ENCODE results near the gene CACTIN.
"Not testable (repeated sequence)": the region's sequence is repeated elsewhere in the genome, so short reads cannot be mapped to it uniquely, and the experiment has no call there.

Gene CACTIN

DNA sequence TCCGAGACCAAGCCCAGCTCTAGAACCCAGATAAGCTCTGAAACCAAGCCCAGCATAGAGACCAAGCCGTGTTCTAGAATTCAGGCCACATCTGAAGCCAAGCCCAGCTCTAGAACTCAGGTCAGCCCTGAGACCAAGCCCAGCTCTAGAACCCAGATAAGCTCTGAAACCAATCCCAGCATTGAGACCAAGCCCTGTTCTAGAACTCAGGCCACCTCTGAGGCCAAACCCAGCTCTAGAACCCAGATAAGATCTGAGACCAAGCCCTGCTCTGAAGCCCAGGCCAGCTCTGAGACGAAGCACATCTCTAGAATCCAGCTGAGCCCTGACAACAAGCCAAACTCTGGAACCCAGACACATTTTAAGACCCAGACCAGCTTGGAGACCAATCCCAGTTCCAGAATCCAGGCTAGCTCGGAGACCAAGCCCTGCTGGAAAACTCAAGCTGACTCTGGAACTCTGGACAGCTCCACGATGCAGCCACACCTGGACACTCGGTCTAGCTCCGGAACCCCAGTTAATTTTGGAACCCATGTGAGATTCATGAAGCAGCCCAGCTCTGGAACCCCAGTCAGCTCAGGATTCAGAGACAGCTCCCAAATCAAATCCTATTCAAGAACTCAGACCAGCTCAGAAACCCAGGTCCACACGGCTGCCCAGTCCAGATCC lies 35.5 kb downstream of the CACTIN start:
- DNase-seq (ENCODE audit: low read depth, low spot score): no peak

DNA sequence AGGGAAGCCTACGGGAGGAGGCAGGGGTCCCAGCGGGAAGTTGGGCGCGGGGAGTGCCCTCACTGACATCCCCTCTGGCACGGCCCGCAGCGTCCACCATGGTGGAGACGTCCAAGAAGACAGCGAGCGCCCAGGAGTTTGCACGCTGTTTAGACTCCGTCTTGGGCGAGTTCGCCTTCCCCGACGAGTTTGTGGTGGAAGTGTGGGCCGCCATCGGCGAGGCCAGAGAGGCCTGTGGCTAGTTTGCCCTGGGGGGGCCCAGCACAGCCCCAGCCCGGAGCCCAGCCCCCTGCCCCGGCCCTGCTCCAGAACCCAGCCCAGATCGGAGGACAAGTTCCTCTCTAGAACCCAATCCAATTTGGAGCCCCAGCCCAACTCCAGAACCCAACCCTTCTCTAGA lies 36.6 kb downstream of the CACTIN start:
- DNase-seq (ENCODE audit: low read depth, low spot score): no peak

DNA sequence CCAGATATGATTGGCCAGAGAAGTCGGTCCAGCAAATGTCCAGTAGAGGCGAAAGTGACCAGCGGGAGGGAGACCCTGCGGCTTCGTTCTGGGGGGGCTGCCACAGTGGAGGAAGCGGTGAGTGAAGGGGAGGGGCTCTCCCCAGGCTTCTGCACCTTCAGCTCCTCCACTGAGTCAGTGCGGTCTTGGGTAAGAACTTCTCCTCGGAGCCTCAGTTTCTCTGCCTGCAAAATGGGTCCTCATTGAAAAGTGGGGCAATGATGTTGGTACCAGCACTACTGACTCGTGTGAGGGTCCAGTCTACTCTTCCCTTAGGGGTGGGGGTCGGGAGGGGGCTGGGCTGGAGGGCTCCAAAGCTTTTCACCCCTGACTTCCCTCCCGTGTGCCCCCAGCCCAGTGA lies 37.2 kb downstream of the CACTIN start:
- no peak for DNase-seq (ENCODE audit: low read depth, low spot score)

DNA sequence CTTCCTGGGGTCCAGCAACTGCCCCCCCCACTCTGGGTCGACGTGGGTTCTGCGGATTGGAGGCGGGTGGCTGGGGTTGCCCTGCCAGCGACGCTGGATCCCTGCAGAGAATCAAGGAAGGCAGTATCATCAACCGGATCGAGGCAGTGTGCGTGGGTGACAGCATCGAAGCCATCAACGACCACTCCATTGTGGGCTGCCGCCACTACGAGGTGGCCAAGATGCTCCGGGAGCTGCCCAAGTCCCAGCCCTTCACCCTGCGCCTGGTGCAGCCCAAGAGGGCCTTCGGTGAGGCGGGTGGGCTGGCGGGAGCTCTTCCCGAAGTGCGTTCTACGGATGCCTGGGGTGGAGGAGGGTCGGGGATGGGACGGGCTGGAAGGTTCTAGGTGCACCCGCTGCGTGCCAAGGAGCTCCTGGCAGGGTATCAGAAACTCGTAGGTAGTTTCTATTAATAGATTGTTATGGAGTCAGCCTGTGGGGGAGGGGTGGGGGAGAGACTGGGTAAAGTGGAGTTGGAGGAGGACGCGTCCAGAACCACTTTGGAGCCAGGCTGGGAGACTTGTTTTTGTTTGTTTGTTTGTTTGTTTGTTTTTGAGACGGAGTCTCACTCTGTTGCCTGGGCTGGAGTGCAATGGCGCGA lies 39.8 kb downstream of the CACTIN start:
- no peak for DNase-seq (ENCODE audit: low read depth, low spot score)

DNA sequence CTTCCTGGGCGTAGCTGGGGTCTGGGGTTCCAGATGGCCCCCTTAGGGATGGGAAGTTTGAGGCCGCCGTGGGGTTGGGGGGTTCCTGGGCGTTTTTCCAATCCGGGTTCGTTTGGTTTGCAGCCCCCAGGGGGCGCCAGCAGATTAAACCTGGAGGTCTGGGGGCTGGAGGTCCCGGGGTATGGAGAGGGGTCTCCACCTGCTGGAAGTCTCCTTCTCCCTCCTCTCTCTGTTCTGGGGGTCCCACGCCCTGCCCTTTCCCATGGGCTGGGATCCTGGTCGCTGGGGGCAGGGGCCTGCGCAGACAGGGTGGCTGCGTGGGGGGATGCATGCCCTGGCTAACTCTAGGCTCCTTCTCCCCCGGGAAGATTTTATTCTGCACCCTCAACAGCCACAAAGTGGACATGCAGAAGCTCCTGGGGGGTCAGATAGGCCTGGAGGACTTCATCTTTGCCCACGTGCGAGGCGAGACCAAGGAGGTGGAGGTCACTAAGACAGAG lies 40.4 kb downstream of the CACTIN start:
- DNase-seq (ENCODE audit: low read depth, low spot score): no peak

DNA sequence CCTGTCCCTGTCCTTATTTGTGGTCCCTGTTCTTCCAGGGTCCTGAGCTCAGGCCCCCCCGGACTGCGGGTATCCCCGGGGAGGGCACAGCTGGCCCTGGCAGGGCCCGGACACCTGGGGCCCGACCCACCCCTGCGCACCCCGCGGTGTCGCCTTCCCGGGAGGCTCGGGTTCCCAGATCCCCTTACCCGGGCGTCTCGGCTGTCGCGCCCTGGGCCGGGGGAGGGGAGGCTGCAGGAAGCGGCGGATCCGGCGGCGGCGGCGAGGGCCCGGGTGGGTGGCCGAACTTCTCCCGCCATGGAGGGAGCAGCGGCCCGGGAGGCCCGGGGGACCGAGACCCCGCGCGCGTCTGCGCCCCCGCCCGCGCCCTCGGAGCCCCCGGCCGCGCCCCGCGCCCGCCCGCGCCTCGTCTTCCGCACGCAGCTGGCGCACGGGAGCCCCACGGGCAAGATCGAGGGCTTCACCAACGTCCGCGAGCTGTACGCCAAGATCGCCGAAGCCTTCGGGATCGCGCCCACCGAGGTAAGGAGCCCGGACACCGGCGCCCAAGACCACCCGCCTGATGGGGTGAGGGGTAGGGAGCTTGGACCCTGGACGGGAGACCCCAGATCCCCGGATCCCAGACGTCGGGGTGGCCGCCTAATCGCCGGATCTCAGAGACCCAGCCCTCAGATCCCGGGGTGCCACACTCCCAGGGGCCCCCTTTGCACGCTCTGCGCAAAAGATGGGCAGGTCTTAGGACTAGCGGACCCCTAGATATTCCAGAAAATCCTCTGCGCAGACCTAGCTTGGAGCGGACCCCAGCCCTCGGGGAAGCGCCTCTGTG lies 41.1 kb downstream of the CACTIN start, which contains the start of gene GIPC3:
Gene GIPC3 (plus strand): TSS at position 178 of the 826 bp plus-strand sequence. CDS start 120 bp downstream, at position 298.
- DNase-seq (ENCODE audit: low read depth, low spot score): no peak

DNA sequence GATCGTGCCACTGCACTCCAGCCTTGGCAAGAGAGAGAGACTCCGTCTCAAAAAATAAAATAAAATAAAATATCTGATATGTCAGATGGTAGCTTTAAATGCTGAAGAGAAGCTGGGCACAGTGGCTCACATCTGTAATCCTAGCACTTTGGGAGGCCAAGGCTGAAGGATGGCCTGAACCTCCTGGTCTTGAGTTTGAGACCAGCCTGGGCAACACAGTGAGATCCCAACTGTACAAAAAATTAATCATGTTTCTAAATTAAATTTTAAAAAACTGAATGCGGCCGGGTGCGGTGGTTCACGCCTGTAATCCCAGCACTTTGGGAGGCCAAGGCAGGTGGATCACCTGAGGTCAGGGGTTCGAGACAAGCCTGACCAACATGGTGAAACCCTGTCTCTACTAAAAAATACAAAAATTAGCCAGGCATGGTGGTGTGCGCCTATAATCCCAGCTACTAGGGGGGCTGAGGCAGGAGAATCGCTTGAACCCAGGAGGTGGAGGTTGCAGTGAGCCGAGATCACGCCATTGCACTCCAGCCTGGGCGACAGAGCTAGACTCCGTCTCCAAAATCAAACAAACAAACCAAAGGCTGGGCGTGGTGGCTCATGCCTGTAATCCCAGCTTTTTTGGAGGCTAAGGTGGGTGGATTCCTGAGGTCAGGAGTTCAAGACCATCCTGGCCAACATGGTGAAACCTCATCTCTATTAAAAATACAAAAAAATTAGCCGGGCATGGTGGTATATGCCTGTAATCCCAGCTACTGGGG lies 42.4 kb downstream of the CACTIN start:
- DNase-seq (ENCODE audit: low read depth, low spot score): not testable (repeated sequence)

DNA sequence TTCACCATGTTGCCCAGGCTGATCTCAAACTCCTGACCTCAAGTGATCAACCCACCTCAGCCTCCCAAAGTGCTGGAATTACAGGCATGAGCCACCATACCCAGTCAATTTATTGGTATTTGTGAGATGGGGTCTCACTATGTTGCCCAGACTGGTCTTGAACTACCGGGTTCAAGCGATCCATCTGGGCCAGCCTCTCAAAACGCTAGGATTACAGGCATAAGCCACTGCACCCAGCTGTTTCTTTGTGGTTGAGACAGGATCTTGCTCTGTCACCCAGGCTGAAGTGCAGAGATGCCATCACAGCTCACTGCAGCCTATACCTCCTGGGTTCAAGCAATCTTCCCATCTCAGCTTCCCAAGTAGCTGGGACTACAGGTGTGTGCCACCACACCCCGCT lies 44.8 kb downstream of the CACTIN start:
- DNase-seq (ENCODE audit: low read depth, low spot score): not testable (repeated sequence)

DNA sequence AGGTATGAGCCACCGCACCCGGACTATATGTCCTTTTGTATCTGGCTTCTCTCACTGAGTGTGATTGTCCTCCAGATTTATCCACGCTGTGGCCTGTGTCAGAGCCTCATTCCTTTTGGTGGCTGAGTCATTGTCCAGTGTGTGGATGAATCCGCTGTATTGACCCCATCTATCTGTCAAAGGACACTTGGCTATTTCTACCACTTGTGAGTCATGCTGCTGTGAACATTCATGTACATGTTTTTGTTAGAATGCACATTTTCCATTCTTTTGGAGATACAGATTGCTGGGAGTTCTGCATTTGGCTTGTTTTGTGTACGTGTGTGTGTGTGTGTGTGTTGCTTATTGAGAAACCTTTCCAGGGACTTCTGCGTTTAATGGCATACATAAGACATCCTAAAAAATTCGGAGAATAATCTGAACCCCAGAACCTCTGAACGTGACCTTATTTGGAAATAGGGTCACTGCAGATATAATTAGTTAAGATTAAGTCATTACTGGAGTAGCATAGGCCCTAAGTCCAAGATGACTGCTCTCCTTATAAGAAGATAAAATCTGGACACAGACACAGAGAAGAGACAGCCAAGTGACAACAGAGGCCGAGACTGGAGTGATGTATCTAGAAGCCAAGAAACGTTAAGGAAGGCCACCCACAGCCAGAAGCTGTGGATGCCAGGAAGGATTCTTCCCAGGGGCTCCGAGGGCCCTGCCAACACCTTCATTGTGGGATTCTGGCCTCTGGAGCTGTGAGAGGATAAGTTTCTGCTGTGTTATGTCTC lies 46.2 kb downstream of the CACTIN start:
- DNase-seq (ENCODE audit: low read depth, low spot score): no peak

DNA sequence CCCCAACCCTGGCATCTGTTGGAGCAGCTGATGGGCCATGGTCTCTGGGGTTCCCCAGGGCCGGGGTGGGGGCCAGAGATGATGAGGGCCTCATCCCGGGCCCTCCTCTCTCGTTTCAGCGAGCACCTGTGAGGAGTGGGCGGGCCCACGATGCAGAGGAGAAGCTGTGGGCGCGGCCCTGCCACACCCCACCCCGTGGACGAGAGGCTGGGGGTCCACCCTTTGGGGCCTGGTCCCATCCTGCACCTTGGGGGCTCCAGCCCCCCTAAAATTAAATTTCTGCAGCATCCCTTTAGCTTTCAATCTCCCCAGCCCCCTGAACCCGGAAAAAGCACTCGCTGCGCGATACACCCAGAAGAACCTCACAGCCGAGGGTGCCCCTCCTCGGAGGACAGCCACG lies 48.2 kb downstream of the CACTIN start:
- DNase-seq (ENCODE audit: low read depth, low spot score): no peak

DNA sequence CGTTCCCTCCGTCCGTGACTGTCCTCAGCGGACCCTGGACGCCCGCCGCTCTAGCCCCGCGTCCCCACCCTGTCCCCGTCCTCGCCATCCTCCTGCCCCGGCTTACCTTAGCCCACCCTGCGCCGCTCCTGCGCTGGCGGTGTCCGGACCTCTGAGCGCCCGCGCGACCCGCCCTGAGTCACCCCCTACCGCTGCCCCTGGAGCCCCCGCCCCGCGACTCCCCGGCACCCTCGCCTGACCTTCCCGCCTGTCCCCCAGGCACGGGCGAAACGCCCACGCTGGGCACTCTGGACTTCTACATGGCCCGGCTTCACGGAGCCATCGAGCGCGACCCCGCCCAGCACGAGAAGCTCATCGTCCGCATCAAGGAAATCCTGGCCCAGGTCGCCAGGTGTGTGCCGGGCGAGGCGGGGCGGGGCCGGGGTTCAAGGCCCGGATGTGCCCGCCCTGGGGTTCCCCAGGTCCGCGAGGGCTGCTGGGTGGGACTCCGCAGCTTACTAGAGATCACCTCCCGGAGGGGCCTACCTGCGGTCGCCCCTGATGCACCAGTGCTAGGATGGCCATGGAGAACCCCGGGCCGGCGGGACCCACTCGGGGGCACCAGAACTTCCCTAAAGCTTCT lies 48.8 kb downstream of the CACTIN start:
- no peak for DNase-seq (ENCODE audit: low read depth, low spot score)

DNA sequence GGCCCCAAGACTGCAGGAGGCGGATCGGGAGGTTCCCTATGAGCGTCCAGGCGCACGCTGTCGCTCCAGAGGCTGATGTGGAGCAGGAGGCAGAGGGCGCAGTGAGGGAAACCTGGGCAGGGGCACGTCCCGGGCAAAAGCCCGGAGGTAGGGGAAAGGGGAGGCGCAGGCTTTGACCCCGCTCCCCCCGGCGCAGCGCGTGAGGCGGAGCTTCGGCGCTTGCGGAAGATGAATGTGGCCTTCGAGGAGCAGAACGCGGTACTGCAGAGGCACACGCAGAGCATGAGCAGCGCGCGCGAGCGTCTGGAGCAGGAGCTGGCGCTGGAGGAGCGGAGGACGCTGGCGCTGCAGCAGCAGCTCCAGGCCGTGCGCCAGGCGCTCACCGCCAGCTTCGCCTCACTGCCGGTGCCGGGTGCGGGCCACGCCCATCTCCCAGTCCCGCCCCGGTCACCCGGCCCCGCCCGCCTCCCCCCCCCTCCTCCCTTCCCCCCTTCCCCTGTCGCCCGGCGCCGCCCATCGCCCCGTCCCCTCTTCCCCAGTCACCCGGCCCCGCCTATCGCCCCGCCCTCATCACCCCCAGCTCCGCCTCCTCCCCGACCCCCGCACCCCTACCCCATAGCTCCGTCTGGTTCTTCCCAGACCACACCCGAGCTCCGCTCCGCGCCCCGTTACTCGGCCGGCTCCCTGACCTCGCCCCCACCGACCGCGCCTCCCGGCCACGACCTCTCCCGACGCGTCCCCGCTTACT lies 49.7 kb downstream of the CACTIN start:
- no peak for DNase-seq (ENCODE audit: low read depth, low spot score)

DNA sequence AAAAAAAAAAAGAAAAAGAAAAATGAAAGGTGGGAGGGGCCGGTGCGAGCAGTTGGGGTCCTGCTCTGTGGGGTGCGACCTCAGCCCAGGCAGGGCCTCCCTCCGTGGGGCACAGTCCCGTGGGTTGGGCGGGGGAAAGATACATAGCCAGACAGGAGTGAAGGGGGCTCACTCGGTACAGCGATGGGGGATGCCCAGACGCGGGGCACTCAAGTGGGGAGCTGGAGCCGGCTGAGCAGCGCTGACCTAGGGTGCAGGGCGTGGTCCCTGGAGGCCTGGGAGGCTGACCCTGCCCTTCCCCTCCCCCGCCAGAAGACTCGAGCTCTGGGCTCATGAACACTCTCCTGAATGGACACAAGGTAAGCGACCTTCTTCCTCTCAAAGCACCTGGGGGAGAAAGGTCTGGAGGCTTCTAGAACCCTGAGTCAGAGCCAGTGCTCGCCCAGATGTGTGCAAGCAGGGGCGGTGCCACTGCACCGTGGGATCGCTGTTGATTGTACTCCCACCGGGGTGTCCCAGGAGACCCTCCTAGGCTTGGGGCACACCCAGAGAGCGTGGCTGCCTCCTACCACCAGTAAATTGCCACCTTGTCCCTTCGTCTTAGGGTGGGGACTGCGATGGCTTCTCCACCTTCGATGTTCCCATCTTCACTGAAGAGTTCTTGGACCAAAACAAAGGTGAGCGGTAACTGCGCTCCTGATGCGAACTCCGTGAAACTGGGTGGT lies 50.5 kb downstream of the CACTIN start:
- no peak for DNase-seq (ENCODE audit: low read depth, low spot score)

DNA sequence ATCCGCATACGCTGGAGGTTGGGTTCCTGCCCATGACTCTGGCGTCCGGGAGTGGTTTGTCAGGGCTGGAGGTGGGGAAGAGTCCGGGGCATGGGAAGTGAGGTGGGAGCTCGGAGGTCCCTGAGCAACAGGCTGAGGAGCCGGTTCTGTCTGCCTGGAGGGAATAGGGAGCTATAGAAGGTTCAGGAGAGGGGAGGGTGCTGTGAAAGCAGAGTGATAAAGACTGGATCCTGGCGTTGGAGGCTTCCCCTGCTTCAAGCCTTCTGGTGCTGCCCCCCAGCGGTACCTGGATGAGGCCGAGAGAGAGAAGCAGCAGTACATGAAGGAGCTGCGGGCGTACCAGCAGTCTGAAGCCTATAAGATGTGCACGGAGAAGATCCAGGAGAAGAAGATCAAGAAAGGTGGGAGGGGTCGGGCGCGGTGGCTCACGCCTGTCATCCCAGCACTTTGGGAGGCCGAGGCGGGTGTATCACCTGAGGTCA lies 51.3 kb downstream of the CACTIN start:
- DNase-seq (ENCODE audit: low read depth, low spot score): no peak

DNA sequence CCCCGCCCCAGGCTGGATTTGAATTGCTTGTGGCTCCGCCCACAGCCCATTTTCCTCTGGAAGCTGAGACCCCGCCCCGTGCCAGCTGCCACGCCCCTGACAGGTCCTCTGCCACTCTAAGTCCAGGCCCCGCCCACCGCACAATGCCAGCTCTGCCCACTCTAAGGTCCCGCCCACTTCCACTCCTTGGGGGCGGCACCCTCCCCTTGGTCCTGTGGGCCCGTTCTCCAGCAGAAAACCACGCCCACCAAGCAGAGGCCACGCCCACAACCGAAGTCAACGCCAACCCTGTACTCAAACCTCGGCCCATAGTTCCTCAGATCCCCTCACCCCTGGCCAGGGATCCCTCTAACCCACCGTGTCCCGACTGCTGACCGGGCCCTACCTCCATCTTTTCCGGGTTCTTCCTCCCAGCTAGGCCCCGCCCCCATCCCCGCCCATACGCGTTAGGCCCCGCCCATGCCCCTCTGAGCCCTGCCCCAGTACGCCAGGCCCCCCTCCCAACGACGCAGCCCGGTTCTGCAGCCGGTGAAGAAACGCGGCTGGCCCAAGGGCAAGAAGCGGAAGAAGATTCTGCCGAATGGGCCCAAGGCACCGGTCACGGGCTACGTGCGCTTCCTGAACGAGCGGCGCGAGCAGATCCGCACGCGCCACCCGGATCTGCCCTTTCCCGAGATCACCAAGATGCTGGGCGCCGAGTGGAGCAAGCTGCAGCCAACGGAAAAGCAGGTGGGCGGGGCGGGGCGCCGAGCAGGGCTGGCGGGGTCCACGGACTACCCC lies 52.5 kb downstream of the CACTIN start:
- peak; percentile 65 for DNase-seq (ENCODE audit: low read depth, low spot score)

DNA sequence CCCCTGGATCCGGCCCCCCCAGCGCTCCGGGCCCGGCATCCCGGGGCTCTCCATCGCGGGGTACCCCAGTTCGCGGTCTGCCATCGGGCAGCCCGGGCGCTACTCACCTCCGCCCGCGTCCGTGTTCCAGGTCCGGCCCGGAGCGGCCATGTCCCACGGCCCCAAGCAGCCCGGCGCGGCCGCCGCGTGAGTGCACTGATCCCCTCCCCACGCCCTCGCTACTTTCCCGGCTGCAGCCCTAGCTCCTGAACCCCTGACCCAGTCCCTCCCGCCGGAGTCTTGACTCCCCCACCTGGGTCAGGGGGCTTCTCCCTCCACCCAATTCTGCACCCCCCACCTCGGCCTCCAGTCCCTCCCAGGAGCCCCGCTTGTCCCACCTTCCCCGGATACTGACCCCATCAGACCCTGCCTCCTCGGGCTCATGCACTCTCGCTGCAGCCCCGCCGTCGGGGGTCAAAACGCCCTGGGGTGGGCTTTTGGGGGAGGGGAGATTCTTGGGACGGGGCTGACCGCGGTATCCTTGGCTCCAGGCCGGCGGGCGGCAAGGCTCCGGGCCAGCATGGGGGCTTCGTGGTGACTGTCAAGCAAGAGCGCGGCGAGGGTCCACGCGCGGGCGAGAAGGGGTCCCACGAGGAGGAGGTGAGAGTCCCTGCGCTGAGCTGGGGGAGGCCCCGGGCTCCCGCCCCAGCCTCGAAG lies 53.3 kb downstream of the CACTIN start:
- no peak for DNase-seq (ENCODE audit: low read depth, low spot score)

DNA sequence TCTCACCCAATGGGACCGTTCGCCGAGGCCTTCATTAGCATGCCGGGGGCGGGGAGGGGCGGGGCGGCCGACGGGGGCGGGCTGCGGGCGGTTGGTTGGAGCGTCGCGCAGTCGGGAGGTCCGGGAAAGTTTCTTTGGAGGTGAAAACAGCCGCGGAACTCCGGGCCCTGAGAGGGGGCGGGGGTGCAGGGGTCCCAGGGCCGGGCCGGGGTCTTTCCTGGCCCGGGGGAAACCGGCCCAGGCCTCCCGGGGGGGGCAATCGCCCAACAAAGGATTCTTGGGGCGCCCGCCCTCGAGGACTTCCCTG lies 53.8 kb downstream of the CACTIN start, which contains the start of gene HMG20B:
Gene HMG20B (plus strand): TSS at position 90 of the 307 bp plus-strand sequence. CDS start 366 bp downstream, outside the sequence.
- DNase-seq (ENCODE audit: low read depth, low spot score): no peak

Data from activated naive CD8-positive, alpha-beta T cell treated with anti-CD3 and anti-CD28 coated beads, Interleukin-2, amount 50 U/mL, for 16 hours (primary cell).